BLaER1 treated with 17β-estradiol and CSF1 and Interleukin-3, amounts not matched to agents 10 nM and 100 nM (cell line): ENCODE results near the gene LGALS3BP.

Experiments used
- H3K27ac ChIP-seq, 11 experiments: shearing (Covaris generic); formaldehyde crosslinking; 2 replicates each; pipeline ENCODE4 v1.8.1; 2022
- H3K27me3 ChIP-seq, 11 experiments: shearing (Covaris generic); formaldehyde crosslinking; 2 replicates each; pipeline ENCODE4 v1.8.1; 2022
- H3K36me3 ChIP-seq, 11 experiments: shearing (Covaris generic); formaldehyde crosslinking; 2 replicates each; pipeline ENCODE4 v1.8.1; 2022
- H3K4me1 ChIP-seq, 10 experiments: shearing (Covaris generic); formaldehyde crosslinking; 2 replicates each; pipeline ENCODE4 v1.8.1; 2022
- H3K4me2 ChIP-seq, 11 experiments: shearing (Covaris generic); formaldehyde crosslinking; 2 replicates each; pipeline ENCODE4 v1.8.1; 2022
- H3K4me3 ChIP-seq, 10 experiments: shearing (Covaris generic); formaldehyde crosslinking; 2 replicates each; pipeline ENCODE4 v1.8.1; 2022
- H3K9ac ChIP-seq, 11 experiments: shearing (Covaris generic); formaldehyde crosslinking; 2 replicates each; pipeline ENCODE4 v1.8.1; 2022
- H3K9me3 ChIP-seq, 11 experiments: shearing (Covaris generic); formaldehyde crosslinking; replicated peaks in 1 of 11; 2 replicates each; pipeline ENCODE4 v1.8.1; 2022
- H4K20me1 ChIP-seq, 11 experiments: shearing (Covaris generic); formaldehyde crosslinking; 2 replicates each; pipeline ENCODE4 v1.8.1; 2022
- Cebpa-rat ChIP-seq, 11 experiments: shearing (Covaris generic); IDR thresholded peaks; 2 replicates each; pipeline ENCODE4 v1.8.1; 2022

Gene LGALS3BP

DNA sequence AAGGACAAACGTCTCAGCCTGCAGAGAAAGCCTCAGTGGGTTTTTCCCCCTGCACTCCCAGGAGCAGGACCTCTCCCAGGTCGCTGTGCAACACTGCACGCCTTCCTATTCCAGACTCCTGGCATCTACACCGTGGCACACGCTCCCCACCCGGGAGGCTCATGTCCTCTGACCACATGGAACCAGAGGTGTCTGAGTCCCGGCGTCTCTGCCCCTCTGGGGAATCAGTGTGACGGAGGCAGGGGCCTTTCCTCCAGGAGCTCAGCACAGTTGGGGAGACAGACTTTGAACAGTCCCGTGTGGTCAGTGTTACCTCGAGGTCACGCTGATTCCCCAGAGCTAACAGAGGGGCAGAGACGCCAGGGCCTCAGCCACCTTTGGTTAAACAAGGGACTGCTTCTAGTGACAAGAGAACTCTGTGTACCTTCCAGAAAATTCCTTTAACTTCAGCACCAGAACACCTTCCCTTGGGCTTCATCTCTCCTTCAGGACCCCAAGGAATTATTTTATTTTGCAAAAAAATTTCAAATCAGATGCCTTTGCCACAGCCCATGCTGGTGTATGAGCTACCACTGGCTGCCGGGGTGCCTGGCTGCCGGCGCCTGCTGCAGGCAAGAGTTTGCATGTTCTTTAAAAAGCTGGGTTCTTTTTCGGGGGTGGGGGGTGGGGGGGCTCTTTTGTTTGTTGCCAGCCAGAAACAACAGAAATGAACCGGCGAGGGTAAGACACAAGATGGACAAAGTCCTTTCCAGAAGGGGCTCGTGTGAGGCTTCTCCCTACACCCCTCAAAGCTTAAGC is 23.3 kb upstream of the LGALS3BP start:
- peaks cover 45 to 84% (median 64%) of the 10 kb centered on the region in 11 experiments for H3K36me3 ChIP-seq
- no peak overlapping the region for H3K4me2 ChIP-seq
- peaks cover 83 to 88% (median 87%) of the 10 kb centered on the region in 11 experiments; a peak in 21 of 22 replicates for H4K20me1 ChIP-seq

DNA sequence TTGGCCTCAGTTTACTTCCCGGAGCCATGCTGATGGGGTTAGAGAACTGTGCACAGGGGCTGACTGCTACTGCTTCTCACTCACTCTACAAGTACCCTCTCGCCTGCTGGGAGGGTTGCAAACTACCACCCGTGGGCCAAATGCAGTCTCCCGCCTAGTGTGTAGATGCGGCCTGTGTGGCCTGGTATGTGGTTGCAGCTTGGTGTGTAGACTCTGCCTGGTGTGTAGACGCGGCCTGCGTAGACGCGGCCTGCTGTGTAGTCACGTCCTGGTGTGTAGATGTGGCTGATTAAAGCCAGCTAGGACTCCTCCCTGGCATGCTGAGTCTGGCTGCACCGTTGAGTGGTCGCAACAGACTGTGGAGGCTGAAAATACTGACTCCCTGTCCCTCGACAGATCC is 22.6 kb upstream of the LGALS3BP start:
- Histone ChIP-seq H3K27ac (no peak overlapping the region), H4K20me1 (peaks cover 82 to 88% (median 87%) of the 10 kb centered on the region in 11 experiments; a peak in 21 of 22 replicates), H3K9me3 (no peaks in the 10 kb centered on the region), H3K9ac (0 out of 22 replicates have a peak overlapping the region, but pooled peaks of 1 of the 11 experiments have one; percentile 12), H3K36me3 (peaks cover 44 to 84% (median 64%) of the 10 kb centered on the region in 11 experiments), H3K4me2 (no peak overlapping the region), H3K27me3 (no peaks in the 10 kb centered on the region), H3K4me3 (no peak overlapping the region), H3K4me1 (peaks cover 22 to 32% (median 23%) of the 10 kb centered on the region in 10 experiments)
- no peak for TF ChIP-seq Cebpa-rat (IDR thresholded peaks at IDR 0.05)

More for the DNA sequence above, 23.3 kb upstream of the LGALS3BP start:
- TF ChIP-seq Cebpa-rat (IDR thresholded peaks at IDR 0.05): no peak
- Histone ChIP-seq H3K27me3 (no peaks in the 10 kb centered on the region), H3K4me3 (no peak overlapping the region), H3K9me3 (no peaks in the 10 kb centered on the region), H3K4me1 (peaks cover 29 to 39% (median 30%) of the 10 kb centered on the region in 10 experiments), H3K27ac (no peak overlapping the region), H3K9ac (0 out of 22 replicates have a peak overlapping the region, but pooled peaks of 2 of the 11 experiments have one; percentile 9 to 12)

DNA sequence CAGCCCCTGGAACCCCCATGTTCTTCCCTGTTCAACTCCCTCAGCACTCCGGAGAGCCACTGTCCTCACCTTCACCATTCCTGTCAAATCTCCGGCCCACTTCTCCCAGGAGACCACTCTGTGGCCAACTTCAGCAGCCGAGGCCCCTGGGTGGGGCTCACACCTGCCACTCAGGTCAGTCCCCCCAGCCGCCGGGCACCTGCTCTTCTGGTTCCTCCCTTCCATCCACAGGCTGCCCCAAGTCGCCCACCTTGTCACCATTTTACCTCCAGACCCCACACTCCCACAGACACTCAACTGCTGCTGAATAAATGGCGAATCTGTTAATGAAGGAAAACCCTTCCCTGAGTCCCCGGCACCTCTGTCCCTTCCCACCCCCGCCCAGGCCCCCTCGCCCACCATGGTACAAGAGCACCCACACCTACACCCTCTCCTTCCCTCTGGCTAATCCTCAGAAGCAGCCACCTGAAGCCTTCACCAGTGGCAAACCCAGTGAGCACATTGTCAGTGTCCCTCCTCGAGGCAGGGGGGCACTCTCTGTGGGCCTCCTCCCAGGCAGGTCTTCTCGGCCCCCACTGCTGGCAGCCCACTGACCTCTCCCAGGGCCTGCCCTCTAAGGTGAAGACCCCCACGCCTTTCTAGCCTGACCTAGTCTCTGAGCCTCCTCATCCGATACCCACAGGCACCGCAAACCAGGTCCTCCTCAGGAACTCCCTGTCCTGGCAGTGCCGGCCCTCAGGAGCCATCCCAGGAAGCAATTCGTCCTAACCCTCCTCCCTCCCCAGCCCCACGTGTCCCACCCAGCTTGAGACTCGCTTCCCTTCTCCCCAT is 21.7 kb upstream of the LGALS3BP start:
- H3K4me3 ChIP-seq: no peak overlapping the region
- H4K20me1 ChIP-seq: peaks cover 79 to 88% (median 86%) of the 10 kb centered on the region in 11 experiments; a peak in 21 of 22 replicates
- peaks cover 47 to 86% (median 70%) of the 10 kb centered on the region in 11 experiments for H3K36me3 ChIP-seq
- no peak for TF ChIP-seq Cebpa-rat (IDR thresholded peaks at IDR 0.05)
- no peaks in the 10 kb centered on the region for H3K27me3 ChIP-seq
- peaks cover 13 to 24% (median 14%) of the 10 kb centered on the region in 10 experiments for H3K4me1 ChIP-seq
- H3K9ac ChIP-seq: peak overlapping the region in 1 of 11 experiments; percentile 17; a peak in 1 of 22 replicates
- no peak overlapping the region for H3K27ac ChIP-seq
- H3K9me3 ChIP-seq: no peaks in the 10 kb centered on the region
- H3K4me2 ChIP-seq: no peak overlapping the region

DNA sequence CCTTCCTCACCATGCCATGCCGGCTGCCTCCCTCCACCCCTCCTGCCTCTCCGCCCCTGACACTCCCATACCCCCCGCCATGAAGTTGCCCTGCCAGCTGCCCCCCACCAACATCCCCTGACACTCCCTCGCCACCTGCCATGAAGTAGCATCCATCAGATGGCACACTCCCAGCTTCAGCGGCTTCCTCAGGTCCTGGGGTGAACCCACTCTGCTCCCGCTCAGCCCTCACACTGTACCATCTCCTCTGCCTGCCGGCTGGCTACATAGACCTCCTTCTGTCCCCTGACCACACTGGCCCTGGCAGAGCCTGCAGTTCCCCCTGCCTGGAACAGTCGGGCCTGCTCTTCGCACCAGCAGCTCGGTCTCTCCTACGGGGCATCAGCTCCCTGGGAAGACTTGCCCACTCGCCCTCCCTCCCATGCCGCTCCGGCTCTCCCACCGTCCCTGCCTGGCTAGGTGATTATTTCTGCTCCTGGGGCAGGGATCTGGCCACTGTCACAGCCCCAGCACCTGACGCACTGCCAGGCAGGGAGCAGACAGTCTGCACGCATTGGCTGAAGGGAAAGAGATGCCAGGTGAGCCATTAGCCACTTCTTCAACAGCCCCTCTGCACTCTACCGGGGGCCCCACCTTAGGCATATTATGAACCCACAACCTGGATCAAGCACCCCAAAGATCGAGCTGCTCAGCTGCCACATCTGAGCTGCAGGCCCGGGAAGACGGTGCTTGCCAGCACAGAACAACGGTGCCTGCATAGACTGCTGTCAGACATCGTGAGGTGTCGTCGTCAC is 20.9 kb upstream of the LGALS3BP start:
- Histone ChIP-seq H3K4me2 (no peak overlapping the region), H3K9ac (peak overlapping the region in 1 of 11 experiments; percentile 17; a peak in 1 of 22 replicates), H3K27me3 (no peaks in the 10 kb centered on the region), H3K9me3 (no peaks in the 10 kb centered on the region), H4K20me1 (peaks cover 79 to 88% (median 86%) of the 10 kb centered on the region in 11 experiments; a peak in 21 of 22 replicates), H3K4me1 (peaks cover 5 to 16% (median 6%) of the 10 kb centered on the region in 10 experiments), H3K4me3 (no peak overlapping the region), H3K36me3 (peaks cover 55 to 87% (median 74%) of the 10 kb centered on the region in 11 experiments), H3K27ac (no peak overlapping the region)
- no peak for TF ChIP-seq Cebpa-rat (IDR thresholded peaks at IDR 0.05)

DNA sequence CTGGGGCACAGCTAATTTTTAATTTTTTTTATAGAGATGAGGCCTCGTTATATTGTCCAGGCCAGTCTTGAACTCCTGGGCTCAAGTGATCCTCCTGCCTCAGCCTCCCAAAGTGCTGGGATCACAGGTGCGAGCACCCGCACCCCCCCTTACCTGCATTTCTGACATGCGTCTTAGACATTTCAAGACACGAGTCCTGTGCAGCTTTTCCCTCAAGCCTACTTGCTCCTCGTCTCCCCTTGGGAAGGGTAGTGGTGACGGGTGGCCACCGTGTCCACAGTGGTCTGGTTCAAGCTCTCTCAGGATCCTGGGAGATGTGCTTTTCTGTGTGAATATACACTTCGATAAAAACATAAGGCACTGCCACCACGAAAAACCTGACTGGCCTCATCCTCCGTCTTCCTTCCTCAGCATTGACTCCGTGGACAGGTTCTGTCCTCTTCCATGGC is 20.2 kb upstream of the LGALS3BP start:
- TF ChIP-seq Cebpa-rat (IDR thresholded peaks at IDR 0.05): no peak
- Histone ChIP-seq H3K27ac (no peak overlapping the region), H3K4me2 (no peak overlapping the region), H3K4me3 (no peak overlapping the region), H3K9me3 (no peaks in the 10 kb centered on the region), H3K4me1 (peaks cover 0 to 10% (median 0%) of the 10 kb centered on the region in 10 experiments; a peak in 3 of 20 replicates), H3K27me3 (no peaks in the 10 kb centered on the region), H3K36me3 (peaks cover 61 to 87% (median 80%) of the 10 kb centered on the region in 11 experiments), H3K9ac (no peak overlapping the region), H4K20me1 (peaks cover 79 to 88% (median 86%) of the 10 kb centered on the region in 11 experiments; a peak in 21 of 22 replicates)

DNA sequence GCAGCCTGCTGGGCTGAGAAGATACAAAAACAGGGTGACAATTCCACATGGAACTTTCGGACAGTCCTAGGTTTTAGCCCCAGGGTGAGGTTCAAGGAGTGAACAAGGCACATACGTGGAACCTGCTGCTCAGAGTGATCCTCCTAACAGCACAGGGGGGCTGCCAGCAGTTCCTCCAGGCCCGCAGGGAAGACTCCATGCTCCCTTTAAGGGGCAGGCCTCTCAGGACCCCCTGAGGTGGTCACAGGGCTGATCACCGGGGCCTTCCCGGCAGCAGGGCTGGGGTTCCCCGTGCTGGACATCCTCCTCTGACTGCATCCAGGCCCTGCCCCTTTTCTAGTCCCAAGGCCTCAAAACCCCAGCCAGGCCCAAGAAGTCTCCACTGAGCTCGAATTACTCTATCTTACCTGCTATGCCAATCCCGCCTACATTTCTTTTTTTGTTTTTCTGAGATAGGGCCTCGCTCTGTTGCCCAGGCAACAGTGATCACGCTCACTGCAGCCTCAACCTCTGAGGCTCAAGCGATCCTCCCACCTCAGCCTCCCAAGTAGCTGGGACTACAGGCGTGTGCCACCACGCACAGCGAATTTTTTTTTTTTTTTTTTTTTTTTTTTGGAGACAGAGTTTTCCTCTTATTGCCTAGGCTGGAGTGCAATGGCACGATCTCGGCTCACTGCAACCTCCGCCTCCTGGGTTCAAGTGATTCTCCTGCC is 19.5 kb upstream of the LGALS3BP start:
- no peak for TF ChIP-seq Cebpa-rat (IDR thresholded peaks at IDR 0.05)
- no peak overlapping the region for H3K4me2 ChIP-seq
- peaks cover 69 to 95% (median 87%) of the 10 kb centered on the region in 11 experiments for H3K36me3 ChIP-seq
- no peak overlapping the region for H3K4me3 ChIP-seq
- H3K27me3 ChIP-seq: no peaks in the 10 kb centered on the region
- H3K27ac ChIP-seq: no peak overlapping the region; a peak in 1 of 22 replicates
- peaks cover 85 to 96% (median 94%) of the 10 kb centered on the region in 11 experiments; a peak in 21 of 22 replicates for H4K20me1 ChIP-seq
- H3K9ac ChIP-seq: no peak overlapping the region; a peak in 1 of 22 replicates
- H3K4me1 ChIP-seq: peaks cover 0 to 10% (median 0%) of the 10 kb centered on the region in 10 experiments; a peak in 3 of 20 replicates
- no peaks in the 10 kb centered on the region for H3K9me3 ChIP-seq

DNA sequence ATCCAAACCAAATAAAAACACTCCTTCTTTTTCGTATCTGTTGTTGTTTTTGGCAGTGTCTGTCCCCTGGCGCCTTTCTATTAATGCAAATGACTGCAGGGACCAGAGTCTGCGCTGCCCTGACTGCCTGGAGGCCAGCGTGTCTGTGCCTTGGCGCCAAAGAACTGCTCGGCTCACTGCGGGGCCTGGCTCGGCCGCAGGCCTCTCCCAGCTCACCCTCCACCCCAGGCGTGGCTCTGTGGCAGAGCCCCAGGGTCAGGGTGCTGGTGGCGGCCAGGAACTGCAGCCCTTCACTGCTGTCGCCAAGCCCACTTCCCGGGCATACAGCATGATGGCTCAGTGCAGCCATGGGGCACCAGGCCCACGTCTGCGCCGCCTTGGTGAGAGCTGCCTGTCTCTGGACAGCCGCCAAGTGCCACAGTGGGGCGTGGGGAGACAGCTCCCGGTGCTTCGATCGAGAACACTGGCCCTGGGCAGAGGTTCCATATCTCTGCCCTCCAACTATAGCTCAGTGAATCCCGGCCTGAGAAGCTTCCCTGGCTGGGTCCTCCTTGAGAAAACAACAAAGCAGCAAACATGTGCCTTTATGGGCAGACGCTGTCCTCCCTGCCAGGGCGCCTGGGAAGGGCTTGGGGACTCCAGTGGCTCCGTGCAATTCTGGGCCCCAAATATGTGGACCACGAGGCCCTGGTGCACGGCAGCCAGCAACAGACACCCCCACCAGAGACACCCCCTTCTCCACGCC is 18.8 kb upstream of the LGALS3BP start:
- Histone ChIP-seq H3K4me2 (no peak overlapping the region), H3K36me3 (peaks cover 76 to 100% (median 93%) of the 10 kb centered on the region in 11 experiments), H4K20me1 (peaks cover 89 to 100% (median 99%) of the 10 kb centered on the region in 11 experiments; a peak in 21 of 22 replicates), H3K4me3 (no peak overlapping the region), H3K27ac (no peak overlapping the region), H3K27me3 (no peaks in the 10 kb centered on the region), H3K9me3 (no peaks in the 10 kb centered on the region), H3K4me1 (peaks cover 0 to 15% (median 0%) of the 10 kb centered on the region in 10 experiments; a peak in 4 of 20 replicates), H3K9ac (peak overlapping the region in 1 of 11 experiments; percentile 34; a peak in 1 of 22 replicates)
- no peak for TF ChIP-seq Cebpa-rat (IDR thresholded peaks at IDR 0.05)
